ENCODE results near the gene GPR39. TPM values are rescaled to one million over a fixed set of nuclear protein-coding genes. Genes with fewer than 3 reads are reported as not detected.

Gene GPR39
- total RNA-seq, 1 experiment from 2014 or later = 0.50 TPM

GRCh38 chr2:132448331-132448730, 31.7 kb downstream of the GPR39 start:
- peaks cover 6 to 11% of the 10 kb centered on the region in 2 experiments; a peak in 3 of 4 replicates for H3K4me1 Mint-ChIP-seq
- Histone ChIP-seq H4K20me1 (ENCODE audit: control insufficient read depth, insufficient read depth, insufficient read length) (no peaks in the 10 kb centered on the region), H2BK12ac (ENCODE audit: insufficient read length, low read depth, low read length) (no peak overlapping the region), H2BK5ac (ENCODE audit: insufficient read length, low read length) (no peak overlapping the region), H2AK5ac (ENCODE audit: insufficient read length, low read length) (no peak overlapping the region), H3K4me2 (ENCODE audit: insufficient read depth, insufficient read length, low read length) (no peak overlapping the region), H3K23ac (ENCODE audit: insufficient read length, low read depth, low read length) (no peak overlapping the region), H3K27ac (ENCODE audit: insufficient read length, low read depth, low read length) (no peak overlapping the region), H3K79me1 (ENCODE audit: insufficient read depth, low read depth, low read length, poor library complexity, severe bottlenecking) (no peaks in the 10 kb centered on the region), H4K5ac (ENCODE audit: insufficient read length, low read depth, low read length) (no peak overlapping the region), H2BK120ac (ENCODE audit: low read depth, low read length, poor library complexity, severe bottlenecking) (no peak overlapping the region), H4K8ac (replicated peaks; ENCODE audit: insufficient read length, low read depth, low read length) (no peak overlapping the region), H3K14ac (ENCODE audit: insufficient read depth, low read length) (no peak overlapping the region), H3K18ac (ENCODE audit: insufficient read length, low read depth, low read length) (no peak overlapping the region), H3K27me3 (ENCODE audit: insufficient read depth, low read length) (no peaks in the 10 kb centered on the region), H2BK20ac (ENCODE audit: low read depth, low read length, poor library complexity, severe bottlenecking) (no peak overlapping the region), H3K56ac (ENCODE audit: insufficient read length, low read depth, low read length) (no peak overlapping the region), H4K91ac (ENCODE audit: insufficient read length, low read depth, low read length) (no peak overlapping the region), H2BK15ac (ENCODE audit: low read depth, low read length) (no peak overlapping the region), H3T11ph (ENCODE audit: low read length) (no peak overlapping the region), H3K4me1 (ENCODE audit: insufficient read depth, low read length) (no peaks in the 10 kb centered on the region; the same call in 1 of the 2 replicates), H3K9me3 (ENCODE audit: control insufficient read depth, low read depth, low read length) (no peaks in the 10 kb centered on the region), H3K23me2 (ENCODE audit: insufficient read length, low read depth, low read length, poor library complexity, severe bottlenecking) (no peaks in the 10 kb centered on the region), H3K9ac (ENCODE audit: extremely low read depth, insufficient read length, low read length) (no peak overlapping the region), H2AFZ (ENCODE audit: low read length) (peak overlapping the region; percentile 27), H3K4ac (ENCODE audit: low read depth, low read length) (no peak overlapping the region), H3K79me2 (ENCODE audit: insufficient read depth, low read length) (no peaks in the 10 kb centered on the region)
- no peak for TF ChIP-seq CTCF (conservative IDR thresholded peaks at IDR 0.05)
- no peak for DNase-seq
- peaks cover 8 to 9% of the 10 kb centered on the region in 2 experiments; a peak in 3 of 5 replicates for H3K9me3 Mint-ChIP-seq
- no peaks in the 10 kb centered on the region for H3K36me3 Mint-ChIP-seq (ENCODE audit: insufficient read depth in 1 of 3, low read depth in 3 of 3)
- no peak overlapping the region for H3K4me3 Mint-ChIP-seq
- WGBS (ENCODE audit: extremely low coverage, insufficient read length, low lambda C conversion rate) = no CpG with 5 or more reads among the region's 6 CpGs
- peak overlapping the region in 1 of 3 experiments; percentile 34; a peak in 1 of 7 replicates for H3K27ac Mint-ChIP-seq
- no peaks in the 10 kb centered on the region for H3K27me3 Mint-ChIP-seq (ENCODE audit: low read depth)

Measured in H9 (cell line).